ENCODE measurements around the gene PRSS56.

The PRSS56 gene

DNA sequence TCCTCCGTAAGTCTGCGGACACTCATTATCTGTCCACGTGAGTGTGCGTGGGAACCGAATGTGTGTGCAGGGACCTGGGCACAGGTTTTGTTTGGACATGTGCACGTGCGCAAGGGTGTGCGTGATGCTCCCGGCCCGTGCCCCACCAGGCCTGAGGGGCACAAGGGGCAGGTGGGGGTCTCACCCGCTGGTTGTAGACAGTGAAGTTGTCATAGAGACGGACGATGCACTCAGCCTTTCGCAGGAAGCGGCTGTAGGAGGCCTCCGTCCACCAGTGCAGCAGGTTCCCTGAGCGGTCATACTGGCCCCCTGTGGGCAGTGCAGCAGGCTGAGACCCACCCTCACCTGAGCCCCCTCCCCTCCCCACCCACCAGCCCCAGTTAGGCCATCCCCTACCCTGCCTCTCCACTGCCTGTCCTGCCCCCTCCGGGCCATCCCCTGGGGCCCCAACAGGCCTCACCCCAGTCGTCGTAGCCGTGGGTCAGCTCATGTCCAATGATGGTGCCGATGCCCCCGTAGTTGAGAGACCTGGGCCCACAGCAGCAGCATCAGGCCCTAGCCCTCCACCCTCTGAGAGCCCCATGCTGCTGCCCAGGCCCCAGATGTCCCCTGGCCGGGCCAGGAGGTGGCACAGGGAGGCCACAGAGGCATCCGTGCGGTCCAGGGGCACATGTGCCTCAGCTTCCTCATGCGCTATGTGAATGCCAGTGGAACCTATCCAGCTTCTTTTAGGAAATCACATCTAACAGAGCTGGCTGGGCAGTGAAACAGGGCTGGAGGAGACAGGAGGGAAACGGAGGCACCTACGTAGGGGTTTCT is 38.7 kb upstream of the PRSS56 start:
- Histone ChIP-seq H3K4me3 (ENCODE audit: low read depth in 1 of 2, low read length in 2 of 2) (no peak overlapping the region), H3K9ac (ENCODE audit: low read depth in 1 of 2, low read length in 2 of 2) (no peak overlapping the region), H3K36me3 (ENCODE audit: control insufficient read depth in 1 of 2, insufficient read depth in 2 of 2, low read length in 2 of 2) (no peaks in the 10 kb centered on the region), H3K9me3 (ENCODE audit: control insufficient read depth in 1 of 2, low read length in 2 of 2) (no peaks in the 10 kb centered on the region), H3K27ac (ENCODE audit: low read depth, low read length) (no peak overlapping the region), H3K4me1 (ENCODE audit: control insufficient read depth in 1 of 2, insufficient read depth in 2 of 2, low read length in 2 of 2) (no peaks in the 10 kb centered on the region), H3K27me3 (ENCODE audit: control insufficient read depth in 1 of 2, insufficient read depth in 2 of 2, low read length in 2 of 2) (peaks cover 20 to 21% of the 10 kb centered on the region in 2 donors)

DNA sequence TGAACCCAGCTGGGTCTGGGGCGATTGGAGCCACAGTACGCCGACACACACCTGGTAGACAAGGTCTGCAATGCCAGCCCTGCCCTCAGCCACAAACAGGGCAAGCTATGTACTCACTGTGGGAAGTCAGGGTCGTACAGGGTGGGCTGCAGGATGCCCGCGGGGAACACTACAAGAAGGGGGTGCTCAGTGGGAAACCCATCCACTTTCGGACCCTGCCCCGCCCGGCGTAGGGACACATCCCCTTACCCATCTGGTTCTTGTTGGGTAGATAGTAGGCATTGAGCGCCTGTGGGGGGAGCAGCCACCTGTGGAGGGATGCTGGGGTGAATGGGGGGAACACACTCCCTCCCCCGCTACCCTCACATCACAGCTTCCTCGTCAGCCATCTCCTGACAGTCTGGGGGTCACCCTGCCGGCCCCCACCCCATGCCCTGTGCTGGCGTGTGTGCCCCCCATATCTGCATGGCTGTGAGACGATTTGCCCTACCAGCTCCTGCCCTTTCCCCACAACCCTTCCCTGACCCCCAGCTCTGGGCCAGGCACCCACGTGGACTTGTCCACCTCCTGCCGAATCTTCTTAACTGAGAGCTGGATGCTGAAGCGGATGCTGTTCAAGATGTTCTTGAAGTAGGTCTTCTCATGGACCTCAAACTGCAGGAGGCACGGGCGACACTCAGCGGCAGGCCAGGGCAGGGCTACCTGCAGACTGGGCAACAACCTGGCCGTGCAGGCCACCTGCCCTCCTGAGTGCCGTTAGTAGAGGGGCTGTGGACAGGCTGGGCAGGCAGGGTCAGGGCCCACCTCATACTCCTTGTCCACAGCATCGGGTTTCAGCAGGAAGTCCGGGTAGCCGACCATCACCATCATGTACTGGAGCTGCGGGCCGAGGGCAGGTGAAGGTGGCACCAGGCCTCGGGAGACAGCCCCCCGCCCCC is 37.6 kb upstream of the PRSS56 start:
- Histone ChIP-seq H3K9ac (ENCODE audit: low read depth in 1 of 2, low read length in 2 of 2) (no peak overlapping the region), H3K4me3 (ENCODE audit: low read depth in 1 of 2, low read length in 2 of 2) (no peak overlapping the region), H3K27me3 (ENCODE audit: control insufficient read depth in 1 of 2, insufficient read depth in 2 of 2, low read length in 2 of 2) (peaks cover 24 to 28% of the 10 kb centered on the region in 2 donors), H3K4me1 (ENCODE audit: control insufficient read depth in 1 of 2, insufficient read depth in 2 of 2, low read length in 2 of 2) (no peaks in the 10 kb centered on the region), H3K9me3 (ENCODE audit: control insufficient read depth in 1 of 2, low read length in 2 of 2) (no peaks in the 10 kb centered on the region), H3K36me3 (ENCODE audit: control insufficient read depth in 1 of 2, insufficient read depth in 2 of 2, low read length in 2 of 2) (no peaks in the 10 kb centered on the region), H3K27ac (ENCODE audit: low read depth, low read length) (no peak overlapping the region)

DNA sequence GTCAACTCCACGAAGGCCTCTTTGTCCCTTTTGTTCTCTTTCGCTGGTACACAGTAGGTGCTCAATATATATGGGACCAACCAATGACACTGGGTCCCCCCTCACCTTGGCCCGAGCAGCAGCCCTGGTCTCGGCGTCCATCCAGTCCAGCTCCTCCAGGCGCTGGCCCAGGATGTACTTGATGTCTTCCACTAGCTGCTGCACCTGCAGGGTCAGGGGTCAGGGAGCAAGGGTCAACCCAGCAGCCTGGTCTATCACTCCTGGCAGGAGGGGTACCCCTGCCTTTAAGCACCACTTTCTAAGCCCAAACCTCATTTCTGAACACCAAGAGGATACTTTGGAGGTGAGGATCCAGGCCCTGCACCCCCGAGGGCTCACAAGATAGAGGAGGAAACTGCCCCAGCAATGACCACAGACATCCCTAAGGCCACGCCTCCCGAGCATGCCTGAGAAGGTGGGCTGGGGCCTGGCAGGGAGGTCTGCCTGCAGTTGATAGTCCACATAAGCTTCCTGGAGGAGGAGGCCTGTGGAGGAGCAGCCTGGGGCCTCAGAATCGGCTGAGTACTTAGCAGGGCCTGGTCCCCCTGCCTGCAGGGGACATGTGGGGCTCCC is 36.8 kb upstream of the PRSS56 start:
- no peak overlapping the region for H3K27ac ChIP-seq (ENCODE audit: low read depth, low read length)
- no peaks in the 10 kb centered on the region for H3K36me3 ChIP-seq (ENCODE audit: control insufficient read depth in 1 of 2, insufficient read depth in 2 of 2, low read length in 2 of 2)
- H3K27me3 ChIP-seq (ENCODE audit: control insufficient read depth in 1 of 2, insufficient read depth in 2 of 2, low read length in 2 of 2), result peaks cover 30 to 33% of the 10 kb centered on the region in 2 donors
- H3K9ac ChIP-seq (ENCODE audit: low read depth in 1 of 2, low read length in 2 of 2), result no peak overlapping the region
- H3K9me3 ChIP-seq (ENCODE audit: control insufficient read depth in 1 of 2, low read length in 2 of 2), result no peaks in the 10 kb centered on the region
- H3K4me3 ChIP-seq (ENCODE audit: low read depth in 1 of 2, low read length in 2 of 2), result no peak overlapping the region
- no peaks in the 10 kb centered on the region for H3K4me1 ChIP-seq (ENCODE audit: control insufficient read depth in 1 of 2, insufficient read depth in 2 of 2, low read length in 2 of 2)

DNA sequence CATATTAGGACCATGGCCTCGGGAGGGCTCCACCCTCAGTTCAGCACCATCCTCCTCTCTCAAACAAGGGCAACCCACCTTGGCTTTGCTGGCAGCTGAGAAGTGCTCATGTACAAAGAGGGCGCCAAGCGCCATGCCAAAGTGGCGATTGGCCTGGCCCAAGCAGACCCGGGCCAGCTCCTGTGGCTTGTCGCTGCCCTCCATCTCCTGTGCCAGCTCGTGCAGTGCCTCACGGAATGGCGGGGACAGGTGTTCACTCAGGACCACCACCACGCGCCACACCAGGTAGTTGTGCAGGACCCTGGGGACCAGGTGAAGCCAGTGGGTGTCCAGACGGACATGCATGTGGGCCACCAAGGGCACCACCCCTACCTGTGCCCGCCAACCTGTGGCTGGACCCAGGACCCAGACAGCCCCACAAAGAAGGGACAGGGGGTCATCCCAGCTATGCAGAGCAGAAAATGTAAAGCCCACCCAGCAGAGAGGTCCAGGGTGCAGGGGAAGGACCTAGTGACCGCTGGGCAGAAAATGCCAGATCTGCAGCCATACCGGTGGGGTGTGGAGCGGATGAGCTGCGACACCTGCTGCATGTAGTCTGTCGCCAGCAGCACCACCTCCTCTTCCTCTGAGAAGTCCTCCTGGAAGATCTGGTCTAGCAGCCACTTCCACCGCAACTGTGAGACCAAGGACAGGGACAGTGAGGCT is 36.1 kb upstream of the PRSS56 start:
- no peaks in the 10 kb centered on the region for H3K36me3 ChIP-seq (ENCODE audit: control insufficient read depth in 1 of 2, insufficient read depth in 2 of 2, low read length in 2 of 2)
- peaks cover 35% of the 10 kb centered on the region in 2 donors for H3K27me3 ChIP-seq (ENCODE audit: control insufficient read depth in 1 of 2, insufficient read depth in 2 of 2, low read length in 2 of 2)
- H3K4me1 ChIP-seq (ENCODE audit: control insufficient read depth in 1 of 2, insufficient read depth in 2 of 2, low read length in 2 of 2), result no peaks in the 10 kb centered on the region
- no peak overlapping the region for H3K27ac ChIP-seq (ENCODE audit: low read depth, low read length)
- no peak overlapping the region for H3K9ac ChIP-seq (ENCODE audit: low read depth in 1 of 2, low read length in 2 of 2)
- no peak overlapping the region for H3K4me3 ChIP-seq (ENCODE audit: low read depth in 1 of 2, low read length in 2 of 2)
- no peaks in the 10 kb centered on the region for H3K9me3 ChIP-seq (ENCODE audit: control insufficient read depth in 1 of 2, low read length in 2 of 2)

DNA sequence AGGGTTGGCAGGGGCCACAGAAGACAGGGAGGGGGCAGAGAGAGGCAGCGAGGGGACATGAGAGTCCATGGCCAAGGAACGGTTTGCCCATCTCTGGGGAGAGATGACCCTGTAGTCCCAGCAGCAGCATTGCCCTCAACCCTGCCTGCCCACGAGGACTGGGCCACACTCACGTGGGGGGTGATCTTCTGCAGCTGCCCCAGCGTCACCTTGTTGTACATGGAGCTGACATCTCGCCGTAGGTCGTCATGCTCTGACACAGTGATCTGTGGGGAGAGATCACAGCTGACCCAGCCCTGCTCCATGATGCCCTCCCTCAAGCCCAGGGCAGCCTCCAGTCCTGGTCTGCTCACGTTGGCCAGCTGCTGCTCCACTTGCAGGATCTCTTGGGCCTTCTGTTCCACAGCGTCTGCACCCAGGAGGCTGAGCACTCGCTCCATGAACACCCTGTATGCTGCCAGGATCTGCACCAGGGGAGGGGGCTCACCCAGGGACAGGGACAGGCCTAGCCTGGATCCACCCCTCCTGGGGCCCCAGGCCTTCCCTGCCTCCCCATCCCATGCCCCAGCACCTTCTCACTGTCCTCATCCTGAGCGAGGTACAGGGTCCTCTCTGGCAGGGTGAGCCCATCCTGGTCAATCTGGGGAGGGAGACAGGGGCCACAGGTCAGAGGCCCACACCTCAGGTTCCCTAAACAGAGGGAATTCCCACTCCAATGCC is 35.4 kb upstream of the PRSS56 start:
- H3K9me3 ChIP-seq (ENCODE audit: control insufficient read depth in 1 of 2, low read length in 2 of 2), result no peaks in the 10 kb centered on the region
- H3K9ac ChIP-seq (ENCODE audit: low read depth in 1 of 2, low read length in 2 of 2), result no peak overlapping the region
- H3K27ac ChIP-seq (ENCODE audit: low read depth, low read length), result no peak overlapping the region
- no peaks in the 10 kb centered on the region for H3K36me3 ChIP-seq (ENCODE audit: control insufficient read depth in 1 of 2, insufficient read depth in 2 of 2, low read length in 2 of 2)
- no peak overlapping the region for H3K4me3 ChIP-seq (ENCODE audit: low read depth in 1 of 2, low read length in 2 of 2)
- H3K27me3 ChIP-seq (ENCODE audit: control insufficient read depth in 1 of 2, insufficient read depth in 2 of 2, low read length in 2 of 2), result peaks cover 35% of the 10 kb centered on the region in 2 donors
- H3K4me1 ChIP-seq (ENCODE audit: control insufficient read depth in 1 of 2, insufficient read depth in 2 of 2, low read length in 2 of 2), result no peaks in the 10 kb centered on the region

DNA sequence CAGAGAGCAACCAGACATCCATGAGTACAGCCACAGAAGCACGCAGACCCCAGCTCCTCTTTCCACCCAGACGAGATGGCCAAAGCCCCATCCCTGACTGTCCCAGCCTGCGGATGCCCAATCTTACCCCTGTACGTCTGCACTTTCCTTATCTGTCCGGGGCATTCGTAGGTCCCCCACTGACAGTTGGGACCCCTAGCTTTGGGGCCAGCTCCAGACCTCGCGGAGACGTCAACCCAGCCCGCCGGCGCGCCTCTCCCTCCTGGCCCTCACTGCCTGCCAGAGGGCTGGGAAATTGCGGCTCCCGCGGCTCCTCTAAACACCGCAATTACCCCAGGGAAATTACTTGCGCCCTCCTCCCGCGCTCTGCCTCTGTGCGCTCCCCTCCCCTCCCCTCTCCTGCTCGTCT is 34.8 kb upstream of the PRSS56 start:
- Histone ChIP-seq H3K36me3 (ENCODE audit: control insufficient read depth in 1 of 2, insufficient read depth in 2 of 2, low read length in 2 of 2) (no peaks in the 10 kb centered on the region), H3K4me3 (ENCODE audit: low read depth in 1 of 2, low read length in 2 of 2) (no peak overlapping the region), H3K27me3 (ENCODE audit: control insufficient read depth in 1 of 2, insufficient read depth in 2 of 2, low read length in 2 of 2) (peaks cover 35 to 40% of the 10 kb centered on the region in 2 donors)

DNA sequence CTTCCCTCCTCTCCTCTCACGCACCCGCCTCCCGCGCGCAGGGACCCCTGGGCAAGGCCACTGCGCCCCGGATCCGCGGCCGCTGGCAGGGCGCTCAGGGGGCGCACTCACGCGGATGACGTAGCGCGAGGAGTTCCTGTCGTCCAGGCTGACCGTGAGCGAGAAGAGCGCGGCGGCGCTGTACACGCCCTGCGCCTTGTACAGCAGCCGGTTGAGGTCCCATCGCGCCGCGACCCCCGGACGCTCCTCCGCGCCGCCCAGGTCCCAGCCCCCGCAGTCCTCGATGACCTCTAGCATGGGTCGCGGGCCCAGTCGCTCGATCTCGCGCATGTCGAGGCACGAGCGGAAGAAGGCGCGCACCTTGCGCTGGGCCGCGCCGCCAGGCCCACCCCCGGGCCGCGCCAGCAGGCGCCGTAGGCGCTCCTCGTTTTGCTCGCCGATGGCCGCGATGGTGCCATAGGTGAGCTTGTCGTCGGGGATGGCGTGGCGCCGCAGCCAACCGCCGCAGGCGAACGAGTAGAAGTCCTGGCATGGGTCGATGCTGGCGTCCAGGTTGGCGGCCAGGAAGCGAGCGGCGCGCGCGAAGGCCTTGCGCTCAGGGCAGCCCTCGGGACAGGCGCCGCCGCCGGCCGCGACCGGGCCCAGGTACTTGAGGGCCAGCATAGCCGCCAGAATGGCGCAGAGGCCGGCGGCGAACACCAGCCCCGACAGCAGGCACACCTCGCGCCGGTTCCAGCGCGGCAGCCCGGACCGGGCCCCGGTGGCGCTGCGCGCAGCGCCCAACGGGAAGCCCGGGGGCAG is 34.2 kb upstream of the PRSS56 start:
- H3K9me3 ChIP-seq (ENCODE audit: control insufficient read depth in 1 of 2, low read length in 2 of 2), result no peaks in the 10 kb centered on the region
- H3K36me3 ChIP-seq (ENCODE audit: control insufficient read depth in 1 of 2, insufficient read depth in 2 of 2, low read length in 2 of 2), result no peaks in the 10 kb centered on the region
- H3K4me3 ChIP-seq (ENCODE audit: low read depth in 1 of 2, low read length in 2 of 2), result no peak overlapping the region
- peaks cover 35 to 41% of the 10 kb centered on the region in 2 donors for H3K27me3 ChIP-seq (ENCODE audit: control insufficient read depth in 1 of 2, insufficient read depth in 2 of 2, low read length in 2 of 2)
- H3K4me1 ChIP-seq (ENCODE audit: control insufficient read depth in 1 of 2, insufficient read depth in 2 of 2, low read length in 2 of 2), result no peaks in the 10 kb centered on the region
- H3K9ac ChIP-seq (ENCODE audit: low read depth in 1 of 2, low read length in 2 of 2), result no peak overlapping the region
- H3K27ac ChIP-seq (ENCODE audit: low read depth, low read length), result no peak overlapping the region

More for the DNA sequence above, 34.8 kb upstream of the PRSS56 start:
- H3K4me1 ChIP-seq (ENCODE audit: control insufficient read depth in 1 of 2, insufficient read depth in 2 of 2, low read length in 2 of 2), result no peaks in the 10 kb centered on the region
- no peaks in the 10 kb centered on the region for H3K9me3 ChIP-seq (ENCODE audit: control insufficient read depth in 1 of 2, low read length in 2 of 2)
- no peak overlapping the region for H3K9ac ChIP-seq (ENCODE audit: low read depth in 1 of 2, low read length in 2 of 2)
- H3K27ac ChIP-seq (ENCODE audit: low read depth, low read length), result no peak overlapping the region

DNA sequence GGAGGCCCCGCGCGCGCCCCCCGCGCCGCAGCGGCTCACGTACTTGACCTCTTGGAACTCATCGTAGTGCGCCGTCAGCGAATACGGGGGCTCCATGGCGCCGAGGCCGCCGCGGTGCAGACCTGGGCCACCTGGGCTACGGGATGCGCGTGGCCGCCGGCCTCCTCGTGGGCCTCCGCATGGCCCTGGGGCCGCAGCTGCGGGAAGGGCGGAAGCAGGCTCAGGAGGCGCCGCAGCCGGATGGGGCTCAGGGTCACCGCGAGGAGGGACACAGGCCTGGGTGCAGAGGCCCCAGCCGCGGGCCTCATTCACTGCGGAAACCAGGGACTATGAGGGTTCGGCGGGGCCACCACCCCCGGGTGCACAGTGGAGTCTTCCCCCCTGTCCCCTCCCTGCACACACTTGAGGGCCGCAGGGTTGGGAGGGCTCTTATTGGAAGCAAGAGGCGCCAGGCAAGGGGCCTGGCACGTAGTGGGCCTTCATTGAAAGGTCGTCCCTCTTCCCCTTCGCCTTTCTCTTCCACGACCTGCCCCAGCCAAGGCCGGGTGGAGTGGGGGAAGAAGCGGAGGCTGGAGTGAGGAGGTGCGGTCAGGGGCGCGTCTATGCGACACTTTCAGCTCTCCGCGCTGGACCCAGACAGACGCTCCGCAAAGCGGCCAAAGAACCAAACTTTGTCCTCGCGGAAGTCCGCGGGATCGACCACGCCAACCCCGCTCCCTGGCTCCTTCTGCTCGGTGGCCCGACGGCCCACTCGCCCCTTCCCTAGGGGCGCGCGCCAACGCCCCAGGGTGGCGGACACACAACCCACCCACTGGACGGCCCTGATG is 33.4 kb upstream of the PRSS56 start:
- H3K27me3 ChIP-seq (ENCODE audit: control insufficient read depth in 1 of 2, insufficient read depth in 2 of 2, low read length in 2 of 2), result peaks cover 35 to 41% of the 10 kb centered on the region in 2 donors
- H3K4me1 ChIP-seq (ENCODE audit: control insufficient read depth in 1 of 2, insufficient read depth in 2 of 2, low read length in 2 of 2), result no peaks in the 10 kb centered on the region

More for the DNA sequence above, 33.4 kb upstream of the PRSS56 start:
- H3K9me3 ChIP-seq (ENCODE audit: control insufficient read depth in 1 of 2, low read length in 2 of 2), result no peaks in the 10 kb centered on the region
- no peak overlapping the region for H3K4me3 ChIP-seq (ENCODE audit: low read depth in 1 of 2, low read length in 2 of 2)
- no peak overlapping the region for H3K27ac ChIP-seq (ENCODE audit: low read depth, low read length)
- no peaks in the 10 kb centered on the region for H3K36me3 ChIP-seq (ENCODE audit: control insufficient read depth in 1 of 2, insufficient read depth in 2 of 2, low read length in 2 of 2)
- no peak overlapping the region for H3K9ac ChIP-seq (ENCODE audit: low read depth in 1 of 2, low read length in 2 of 2)

Measured in duodenal mucosa (tissue), 2 donors.